Fibroblast of the aortic adventitia (primary cell): ENCODE results near the gene BEST1. TPM values are rescaled to one million over a fixed set of nuclear protein-coding genes. Genes with fewer than 3 reads are reported as not detected.
A peak's percentile ranks its signal among the peaks of the same experiment; 100 is the strongest.

Source experiments
- DNase-seq: peaks from one replicate; pipeline ENCODE4 v3.0.0-alpha.2; 2010; ENCODE audit warnings: low read depth
- H3K4me3 ChIP-seq: 2 replicates; pipeline ENCODE4 v1.5.1; 2011; ENCODE audit warnings: low read depth, mild to moderate bottlenecking, control low read depth, low read length, moderate library complexity
- CTCF ChIP-seq: IDR thresholded peaks from 2 replicates; pipeline ENCODE4 v1.5.1; 2011; ENCODE audit warnings: mild to moderate bottlenecking, low read length, control low read depth, inconsistent platforms; ENCODE audit not compliant: insufficient read depth
- total RNA-seq: library from RNA; depleted of rRNA; stranded (reverse); fragments of >200 nt; gene quantifications from 2 replicates; pipeline ENCODE4 v1.2.3, GENCODE V29; 2012; ENCODE audit warnings: low replicate concordance

BEST1 gene
- total RNA-seq, 1 donor: 3.1 TPM

- peak overlapping the region; percentile 80 for H3K4me3 ChIP-seq
- no peak for TF ChIP-seq CTCF
- DNase-seq: no peak
Measured at GRCh38 chr11:61968758-61969390, 18.7 kb downstream of the BEST1 start.

- peak; percentile 17 for DNase-seq
- no peak overlapping the region for H3K4me3 ChIP-seq
- TF ChIP-seq CTCF: no peak
Measured at GRCh38 chr11:61969391-61969758, 19.2 kb downstream of the BEST1 start.

- H3K4me3 ChIP-seq: no peak overlapping the region
- TF ChIP-seq CTCF: no peak
- peak; percentile 93 for DNase-seq
Measured at GRCh38 chr11:61969838-61970662, 19.9 kb downstream of the BEST1 start.

GRCh38 chr11:61971248-61972111, 21.3 kb downstream of the BEST1 start:
- no peak for TF ChIP-seq CTCF
- peak; percentile 100 for DNase-seq
- H3K4me3 ChIP-seq: peak overlapping the region; percentile 31

GRCh38 chr11:61972112-61972671, 22.0 kb downstream of the BEST1 start:
- DNase-seq: no peak
- no peak for TF ChIP-seq CTCF
- peak overlapping the region; percentile 23 for H3K4me3 ChIP-seq

GRCh38 chr11:61972672-61973475, 22.7 kb downstream of the BEST1 start:
- H3K4me3 ChIP-seq: peak overlapping the region; percentile 26
- peak; percentile 97 for DNase-seq
- TF ChIP-seq CTCF: no peak
